Measurements from ENCODE around the gene OCA2.

Gene OCA2

DNA sequence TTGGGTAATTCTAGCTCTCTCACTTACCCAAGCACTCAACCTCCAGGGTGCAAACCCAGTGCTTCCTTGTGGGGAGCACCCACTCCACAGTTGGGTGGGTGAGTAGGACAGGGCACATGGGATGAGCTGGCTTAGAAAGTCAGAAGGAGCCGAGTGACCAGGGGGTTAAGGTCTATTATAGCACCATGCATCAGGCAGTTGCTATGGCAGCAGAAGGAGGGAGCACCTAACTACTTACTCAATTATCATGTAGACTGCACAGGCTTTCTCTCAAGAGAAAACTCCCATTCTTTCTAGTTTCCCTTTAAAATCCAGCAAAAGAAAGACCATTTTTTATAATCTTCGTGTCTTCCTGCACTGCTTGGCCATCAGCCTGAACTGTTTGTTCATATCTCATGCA, 163.0 kb downstream of the OCA2 start:
- H3K4me3 ChIP-seq (ENCODE audit: low read length in 2 of 2), result no peak overlapping the region
- no peaks in the 10 kb centered on the region for H3K36me3 ChIP-seq (ENCODE audit: control insufficient read depth in 2 of 2, insufficient read depth in 2 of 2, low read length in 2 of 2)
- H3K4me1 ChIP-seq (ENCODE audit: control insufficient read depth, insufficient read depth, low read length), result no peaks in the 10 kb centered on the region
- no peaks in the 10 kb centered on the region for H3K9me3 ChIP-seq (ENCODE audit: control insufficient read depth in 2 of 2, low read length in 2 of 2)
- no peak overlapping the region for H3K27ac ChIP-seq (ENCODE audit: low read length)
- no peak overlapping the region for H3K9ac ChIP-seq (ENCODE audit: low read length in 2 of 2)
- peaks cover 0 to 2% of the 10 kb centered on the region in 2 donors for H3K27me3 ChIP-seq (ENCODE audit: control insufficient read depth in 1 of 2, insufficient read depth in 2 of 2, low read length in 2 of 2)

DNA sequence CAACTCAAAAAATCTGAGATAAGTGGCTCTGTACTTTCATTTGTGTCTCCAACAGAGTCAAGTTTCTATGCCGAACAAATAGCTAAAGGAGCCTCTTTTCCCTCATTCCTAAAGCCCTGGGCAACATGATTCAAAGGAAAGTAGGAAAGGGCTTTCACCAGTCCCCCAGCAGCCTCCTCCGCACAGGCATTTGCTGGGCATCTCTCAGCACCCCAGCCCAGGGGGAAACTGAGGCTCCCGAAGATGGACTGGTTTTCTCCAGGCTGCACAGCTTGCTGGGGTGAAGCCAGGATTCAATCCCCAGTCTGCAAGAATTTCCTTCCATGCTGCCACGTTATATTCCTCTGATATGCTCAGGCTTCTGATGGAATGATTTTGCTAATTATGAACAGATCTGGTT, 163.8 kb downstream of the OCA2 start:
- H3K27me3 ChIP-seq (ENCODE audit: control insufficient read depth in 1 of 2, insufficient read depth in 2 of 2, low read length in 2 of 2), result peaks cover 0 to 2% of the 10 kb centered on the region in 2 donors
- no peak overlapping the region for H3K9ac ChIP-seq (ENCODE audit: low read length in 2 of 2)
- no peaks in the 10 kb centered on the region for H3K9me3 ChIP-seq (ENCODE audit: control insufficient read depth in 2 of 2, low read length in 2 of 2)
- no peak overlapping the region for H3K4me3 ChIP-seq (ENCODE audit: low read length in 2 of 2)
- no peaks in the 10 kb centered on the region for H3K4me1 ChIP-seq (ENCODE audit: control insufficient read depth, insufficient read depth, low read length)
- H3K36me3 ChIP-seq (ENCODE audit: control insufficient read depth in 2 of 2, insufficient read depth in 2 of 2, low read length in 2 of 2), result no peaks in the 10 kb centered on the region
- H3K27ac ChIP-seq (ENCODE audit: low read length), result no peak overlapping the region

DNA sequence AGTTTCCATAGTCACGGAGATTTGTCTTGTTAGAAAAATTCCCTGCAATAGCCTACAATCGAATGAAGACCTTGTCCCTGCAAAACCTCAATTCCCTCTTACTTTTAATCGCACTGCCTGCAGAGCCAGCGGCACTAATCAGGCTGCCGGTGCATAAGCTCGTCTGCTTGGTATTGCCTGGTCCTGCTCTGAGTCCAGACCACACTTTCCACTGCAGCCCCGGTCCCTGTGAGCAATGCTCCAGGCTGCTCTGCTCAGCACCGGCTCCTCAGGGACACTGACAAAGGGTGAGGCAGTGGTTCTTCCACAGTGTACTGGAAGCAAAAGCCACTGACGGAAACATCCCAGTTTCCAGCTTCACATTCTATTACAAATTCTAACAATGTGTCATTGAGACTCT, 164.3 kb downstream of the OCA2 start:
- Histone ChIP-seq H3K9me3 (ENCODE audit: control insufficient read depth in 2 of 2, low read length in 2 of 2) (no peaks in the 10 kb centered on the region), H3K27me3 (ENCODE audit: control insufficient read depth in 1 of 2, insufficient read depth in 2 of 2, low read length in 2 of 2) (peaks cover 0 to 2% of the 10 kb centered on the region in 2 donors), H3K4me3 (ENCODE audit: low read length in 2 of 2) (no peak overlapping the region), H3K36me3 (ENCODE audit: control insufficient read depth in 2 of 2, insufficient read depth in 2 of 2, low read length in 2 of 2) (no peaks in the 10 kb centered on the region), H3K9ac (ENCODE audit: low read length in 2 of 2) (no peak overlapping the region), H3K4me1 (ENCODE audit: control insufficient read depth, insufficient read depth, low read length) (no peaks in the 10 kb centered on the region), H3K27ac (ENCODE audit: low read length) (no peak overlapping the region)

DNA sequence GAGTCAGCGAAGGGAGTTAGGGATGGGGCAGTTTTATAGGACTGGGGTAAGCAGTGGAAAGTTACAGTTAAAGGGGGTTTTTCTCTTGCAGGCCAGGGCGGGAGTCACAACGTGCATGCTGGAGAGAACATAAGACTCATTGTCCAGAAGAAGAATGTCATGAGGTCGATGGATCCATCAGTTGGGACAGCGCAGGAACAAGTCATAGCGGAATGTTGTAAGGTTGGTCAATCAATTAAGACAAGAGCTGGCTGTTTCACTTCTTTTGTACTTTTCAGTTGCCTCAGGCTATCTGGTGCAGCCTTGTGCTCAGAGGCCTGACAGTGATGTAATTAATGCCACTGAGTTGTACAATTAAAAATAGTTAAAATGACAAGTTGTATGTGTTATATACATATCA, 165.6 kb downstream of the OCA2 start:
- Histone ChIP-seq H3K4me3 (ENCODE audit: low read length in 2 of 2) (no peak overlapping the region), H3K36me3 (ENCODE audit: control insufficient read depth in 2 of 2, insufficient read depth in 2 of 2, low read length in 2 of 2) (no peaks in the 10 kb centered on the region), H3K27ac (ENCODE audit: low read length) (no peak overlapping the region), H3K27me3 (ENCODE audit: control insufficient read depth in 1 of 2, insufficient read depth in 2 of 2, low read length in 2 of 2) (peaks cover 0 to 2% of the 10 kb centered on the region in 2 donors), H3K9ac (ENCODE audit: low read length in 2 of 2) (no peak overlapping the region), H3K4me1 (ENCODE audit: control insufficient read depth, insufficient read depth, low read length) (no peaks in the 10 kb centered on the region), H3K9me3 (ENCODE audit: control insufficient read depth in 2 of 2, low read length in 2 of 2) (no peaks in the 10 kb centered on the region)

DNA sequence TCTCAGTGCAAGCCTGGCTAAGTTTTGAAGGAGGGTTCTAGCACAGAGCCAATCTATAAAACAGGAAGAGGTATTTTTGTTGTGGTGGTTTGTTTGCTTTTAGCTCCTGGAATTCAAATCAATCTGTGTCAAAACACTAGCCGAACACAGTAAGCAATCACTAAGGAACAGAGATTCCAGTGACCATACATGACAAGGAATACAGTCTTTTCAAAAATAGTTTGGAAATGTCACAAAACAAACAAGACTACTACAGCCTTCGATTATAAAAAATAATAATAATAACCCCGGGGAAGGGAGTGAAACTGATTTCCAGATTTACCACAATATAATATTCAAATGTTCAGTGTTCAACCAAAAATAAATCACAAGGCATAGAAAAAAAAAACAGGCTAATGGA, 166.5 kb downstream of the OCA2 start:
- Histone ChIP-seq H3K4me1 (ENCODE audit: control insufficient read depth, insufficient read depth, low read length) (no peaks in the 10 kb centered on the region), H3K27me3 (ENCODE audit: control insufficient read depth in 1 of 2, insufficient read depth in 2 of 2, low read length in 2 of 2) (no peaks in the 10 kb centered on the region), H3K4me3 (ENCODE audit: low read length in 2 of 2) (no peak overlapping the region), H3K27ac (ENCODE audit: low read length) (no peak overlapping the region), H3K36me3 (ENCODE audit: control insufficient read depth in 2 of 2, insufficient read depth in 2 of 2, low read length in 2 of 2) (no peaks in the 10 kb centered on the region), H3K9me3 (ENCODE audit: control insufficient read depth in 2 of 2, low read length in 2 of 2) (no peaks in the 10 kb centered on the region), H3K9ac (ENCODE audit: low read length in 2 of 2) (no peak overlapping the region)

DNA sequence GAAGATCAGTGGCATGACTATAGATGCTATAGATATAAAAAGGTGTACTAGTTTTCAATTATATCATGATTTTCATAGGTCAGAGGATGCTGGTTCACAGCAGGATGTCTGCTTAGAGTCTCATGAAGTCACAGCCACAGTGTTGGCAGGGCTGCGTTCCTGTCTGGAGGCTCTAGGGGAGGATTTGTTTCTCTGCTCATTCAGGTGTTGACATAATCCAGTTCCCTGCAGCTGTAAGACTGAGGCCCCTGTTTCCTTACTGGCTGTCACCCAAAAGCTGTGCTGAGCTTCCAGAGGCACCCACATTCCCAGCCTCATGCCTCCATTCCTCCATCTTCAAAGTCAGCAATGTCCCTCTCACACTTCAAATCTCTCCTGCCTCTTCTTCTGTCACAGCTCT, 170.7 kb downstream of the OCA2 start:
- no peak overlapping the region for H3K4me3 ChIP-seq (ENCODE audit: low read length in 2 of 2)
- no peaks in the 10 kb centered on the region for H3K36me3 ChIP-seq (ENCODE audit: control insufficient read depth in 2 of 2, insufficient read depth in 2 of 2, low read length in 2 of 2)
- H3K9me3 ChIP-seq (ENCODE audit: control insufficient read depth in 2 of 2, low read length in 2 of 2), result no peaks in the 10 kb centered on the region
- no peak overlapping the region for H3K27ac ChIP-seq (ENCODE audit: low read length)
- no peaks in the 10 kb centered on the region for H3K27me3 ChIP-seq (ENCODE audit: control insufficient read depth in 1 of 2, insufficient read depth in 2 of 2, low read length in 2 of 2)
- H3K4me1 ChIP-seq (ENCODE audit: control insufficient read depth, insufficient read depth, low read length), result no peaks in the 10 kb centered on the region
- no peak overlapping the region for H3K9ac ChIP-seq (ENCODE audit: low read length in 2 of 2)

DNA sequence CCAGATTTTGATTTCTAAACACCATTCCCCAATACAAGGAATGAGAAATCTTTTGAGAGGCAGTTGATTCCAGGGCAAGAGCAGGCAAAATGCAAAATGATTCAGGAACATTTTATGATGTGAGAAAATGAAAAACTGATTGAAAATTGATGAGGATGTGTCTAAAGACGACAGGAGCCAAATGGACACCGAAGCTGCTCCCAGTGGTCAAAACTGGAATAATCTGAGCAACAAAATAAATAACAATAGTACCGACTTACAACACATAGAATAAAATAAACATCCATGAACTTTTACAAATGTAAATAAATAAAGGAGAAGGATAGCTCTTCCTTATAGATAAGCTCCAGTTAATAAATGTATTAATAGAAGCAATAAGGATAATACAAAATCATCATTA, 186.8 kb downstream of the OCA2 start:
- peaks cover 0 to under 1% of the 10 kb centered on the region in 2 donors for H3K9me3 ChIP-seq (ENCODE audit: control insufficient read depth in 2 of 2, low read length in 2 of 2)
- H3K27ac ChIP-seq (ENCODE audit: low read length), result no peak overlapping the region
- no peaks in the 10 kb centered on the region for H3K4me1 ChIP-seq (ENCODE audit: control insufficient read depth, insufficient read depth, low read length)

DNA sequence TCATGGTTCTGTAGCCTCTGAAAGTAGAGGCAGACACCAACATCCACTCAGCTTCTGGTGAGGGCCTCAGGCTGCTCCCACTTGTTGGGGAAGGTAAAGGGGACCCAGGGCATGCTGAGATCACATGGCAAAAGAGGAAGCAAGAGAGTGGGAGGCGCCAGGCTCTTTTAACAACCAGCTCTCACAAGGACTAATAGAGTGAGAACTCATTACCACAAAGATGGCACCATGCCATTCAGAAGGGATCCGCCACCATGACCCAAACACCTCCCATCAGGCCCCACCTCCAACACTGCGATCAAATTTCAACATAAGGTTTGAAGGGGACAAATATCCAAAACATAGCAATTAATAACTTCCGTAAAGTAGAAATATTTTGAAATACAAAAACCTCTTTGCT, 192.3 kb downstream of the OCA2 start:
- Histone ChIP-seq H3K4me3 (ENCODE audit: low read length in 2 of 2) (no peak overlapping the region), H3K36me3 (ENCODE audit: control insufficient read depth in 2 of 2, insufficient read depth in 2 of 2, low read length in 2 of 2) (no peaks in the 10 kb centered on the region), H3K4me1 (ENCODE audit: control insufficient read depth, insufficient read depth, low read length) (no peaks in the 10 kb centered on the region), H3K27me3 (ENCODE audit: control insufficient read depth in 1 of 2, insufficient read depth in 2 of 2, low read length in 2 of 2) (no peaks in the 10 kb centered on the region), H3K9me3 (ENCODE audit: control insufficient read depth in 2 of 2, low read length in 2 of 2) (no peaks in the 10 kb centered on the region), H3K9ac (ENCODE audit: low read length in 2 of 2) (no peak overlapping the region), H3K27ac (ENCODE audit: low read length) (no peak overlapping the region)

More for the DNA sequence above, 186.8 kb downstream of the OCA2 start:
- no peaks in the 10 kb centered on the region for H3K27me3 ChIP-seq (ENCODE audit: control insufficient read depth in 1 of 2, insufficient read depth in 2 of 2, low read length in 2 of 2)
- H3K36me3 ChIP-seq (ENCODE audit: control insufficient read depth in 2 of 2, insufficient read depth in 2 of 2, low read length in 2 of 2), result no peaks in the 10 kb centered on the region
- H3K4me3 ChIP-seq (ENCODE audit: low read length in 2 of 2), result no peak overlapping the region
- no peak overlapping the region for H3K9ac ChIP-seq (ENCODE audit: low read length in 2 of 2)

DNA sequence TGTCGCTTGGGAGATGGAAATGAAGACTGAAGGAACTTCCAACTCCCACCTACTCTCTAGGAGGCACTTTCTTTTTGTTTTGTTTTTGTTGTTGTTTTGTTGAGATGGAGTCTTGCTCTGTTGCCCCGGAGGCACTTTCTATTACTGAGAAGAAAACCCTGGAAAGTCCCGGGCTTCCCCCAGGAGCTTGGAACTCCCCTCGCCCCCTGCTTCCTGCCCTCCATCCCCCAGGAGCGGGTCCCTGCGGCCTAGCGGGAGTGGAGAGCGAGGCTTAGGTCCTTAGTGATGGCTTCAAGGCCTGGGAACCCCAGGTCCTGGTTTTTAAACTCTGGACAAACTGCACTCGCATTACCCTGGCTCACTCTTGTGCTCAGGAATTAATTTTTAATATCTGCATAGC, 195.7 kb downstream of the OCA2 start:
- H3K4me3 ChIP-seq (ENCODE audit: low read length in 2 of 2), result no peak overlapping the region
- H3K4me1 ChIP-seq (ENCODE audit: control insufficient read depth, insufficient read depth, low read length), result no peaks in the 10 kb centered on the region
- no peaks in the 10 kb centered on the region for H3K9me3 ChIP-seq (ENCODE audit: control insufficient read depth in 2 of 2, low read length in 2 of 2)
- H3K27me3 ChIP-seq (ENCODE audit: control insufficient read depth in 1 of 2, insufficient read depth in 2 of 2, low read length in 2 of 2), result no peaks in the 10 kb centered on the region
- H3K36me3 ChIP-seq (ENCODE audit: control insufficient read depth in 2 of 2, insufficient read depth in 2 of 2, low read length in 2 of 2), result no peaks in the 10 kb centered on the region
- H3K27ac ChIP-seq (ENCODE audit: low read length), result no peak overlapping the region
- H3K9ac ChIP-seq (ENCODE audit: low read length in 2 of 2), result no peak overlapping the region

DNA sequence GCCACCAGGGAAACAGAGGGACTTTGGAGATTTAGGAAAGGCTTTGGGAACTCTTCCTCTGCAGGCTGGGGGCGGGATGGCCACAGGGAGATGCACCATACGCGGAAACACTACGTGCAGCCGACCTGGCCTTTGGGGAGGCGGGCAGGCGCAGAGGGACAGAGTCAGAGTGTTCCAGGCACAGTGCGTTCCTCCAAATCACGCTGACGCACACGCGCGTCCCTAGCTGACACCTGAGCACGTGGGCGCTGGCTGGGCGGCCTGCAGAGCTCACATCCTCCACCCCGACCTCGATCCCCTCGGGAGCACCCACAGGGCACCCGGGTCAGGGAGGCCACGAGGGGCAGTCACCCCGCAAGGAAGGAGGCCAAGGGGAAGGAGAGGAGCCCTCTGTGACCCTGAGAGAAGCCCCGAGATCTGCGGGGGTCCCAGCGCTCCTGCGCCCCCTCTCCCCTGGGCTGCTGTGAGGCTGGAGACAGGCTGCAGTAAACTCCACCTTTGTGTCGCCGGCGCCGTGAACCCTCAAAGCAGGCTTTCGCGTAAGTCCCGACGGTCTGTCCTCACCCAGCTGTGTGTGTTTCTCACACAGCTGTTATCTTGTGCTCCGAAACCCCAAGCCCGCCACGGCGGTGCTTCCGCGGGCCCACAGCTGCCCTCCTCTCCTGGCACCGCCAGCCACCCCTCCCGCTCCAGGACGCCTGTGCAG, 196.3 kb downstream of the OCA2 start:
- no peak overlapping the region for H3K9ac ChIP-seq (ENCODE audit: low read length in 2 of 2)
- H3K27ac ChIP-seq (ENCODE audit: low read length), result no peak overlapping the region
- H3K4me1 ChIP-seq (ENCODE audit: control insufficient read depth, insufficient read depth, low read length), result no peaks in the 10 kb centered on the region
- no peaks in the 10 kb centered on the region for H3K36me3 ChIP-seq (ENCODE audit: control insufficient read depth in 2 of 2, insufficient read depth in 2 of 2, low read length in 2 of 2)
- no peaks in the 10 kb centered on the region for H3K27me3 ChIP-seq (ENCODE audit: control insufficient read depth in 1 of 2, insufficient read depth in 2 of 2, low read length in 2 of 2)
- no peaks in the 10 kb centered on the region for H3K9me3 ChIP-seq (ENCODE audit: control insufficient read depth in 2 of 2, low read length in 2 of 2)
- no peak overlapping the region for H3K4me3 ChIP-seq (ENCODE audit: low read length in 2 of 2)

DNA sequence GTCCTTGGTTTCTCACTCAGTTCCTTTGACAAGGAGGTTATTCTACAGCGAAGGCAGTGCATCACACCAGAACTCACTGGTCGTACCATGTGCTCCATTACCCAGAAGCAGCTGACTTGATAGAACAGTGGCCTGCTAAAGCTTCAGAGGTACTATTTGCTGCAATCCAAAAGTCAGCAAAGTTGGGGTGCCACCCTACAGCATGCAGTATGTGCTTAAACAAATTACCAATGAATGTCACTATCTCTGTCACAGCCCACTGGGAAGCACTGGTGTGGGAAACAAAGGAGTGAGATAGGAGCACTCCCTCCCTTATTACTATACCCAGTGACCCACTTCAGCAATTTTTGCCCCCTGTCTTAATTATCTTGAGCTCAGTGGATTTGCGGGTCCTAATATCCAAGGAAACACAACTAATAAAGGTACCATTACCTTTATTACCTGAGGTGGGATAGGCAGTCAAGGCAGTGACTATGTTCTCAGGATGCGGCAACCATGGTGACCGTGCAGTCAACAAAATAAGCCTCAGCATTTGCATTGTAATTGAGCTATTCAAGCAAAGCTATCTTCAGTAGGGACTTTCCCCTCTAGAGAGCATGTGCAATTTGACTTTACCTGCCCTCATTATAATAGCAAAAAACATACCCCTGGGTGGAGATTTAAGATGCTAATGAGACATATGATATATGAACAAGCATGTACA, 199.4 kb downstream of the OCA2 start:
- H3K4me1 ChIP-seq (ENCODE audit: control insufficient read depth, insufficient read depth, low read length), result no peaks in the 10 kb centered on the region
- no peaks in the 10 kb centered on the region for H3K27me3 ChIP-seq (ENCODE audit: control insufficient read depth in 1 of 2, insufficient read depth in 2 of 2, low read length in 2 of 2)
- no peaks in the 10 kb centered on the region for H3K36me3 ChIP-seq (ENCODE audit: control insufficient read depth in 2 of 2, insufficient read depth in 2 of 2, low read length in 2 of 2)
- H3K9me3 ChIP-seq (ENCODE audit: control insufficient read depth in 2 of 2, low read length in 2 of 2), result peaks cover 2 to 5% of the 10 kb centered on the region in 2 donors
- H3K9ac ChIP-seq (ENCODE audit: low read length in 2 of 2), result no peak overlapping the region
- no peak overlapping the region for H3K27ac ChIP-seq (ENCODE audit: low read length)
- no peak overlapping the region for H3K4me3 ChIP-seq (ENCODE audit: low read length in 2 of 2)
